Keratinocyte (primary cell): ENCODE data around the gene CTRB1. TPM values are rescaled to one million over a fixed set of nuclear protein-coding genes. Genes with fewer than 3 reads are reported as not detected.

ENCODE experiments used
- DNase-seq: peaks from one replicate; pipeline ENCODE4 v3.0.0-alpha.2; 2011; ENCODE audit warnings: low read depth, missing footprints, low spot score
- FAIRE-seq: peaks from 2 replicates; lab custom pipeline; 2011; peaks lifted over from hg19 to GRCh38; lab: Jason Lieb, UNC
- H2AFZ ChIP-seq: 2 replicates; pipeline ENCODE4 v1.6.0; 2012; ENCODE audit warnings: low read length, control low read depth, inconsistent platforms; ENCODE audit not compliant: control insufficient read depth
- H3K27ac ChIP-seq: 2 replicates; pipeline ENCODE4 v1.5.1; 2011; ENCODE audit warnings: low read length; ENCODE audit not compliant: control insufficient read depth, insufficient read depth
- H3K27me3 ChIP-seq: 3 replicates; pipeline ENCODE4 v1.6.0; 2011; ENCODE audit warnings: low read length; ENCODE audit not compliant: control insufficient read depth, insufficient read depth; ENCODE audit errors: extremely low read depth
- H3K36me3 ChIP-seq, 2 experiments: 2 replicates in 1 of 2; 3 replicates in 1 of 2; pipeline ENCODE4 v1.5.1; 2011; ENCODE audit warnings: low read length in 2 of 2, mild to moderate bottlenecking in 1 of 2; ENCODE audit not compliant: control insufficient read depth in 2 of 2, insufficient read depth in 2 of 2; ENCODE audit errors: extremely low read depth in 1 of 2
- H3K4me1 ChIP-seq: 3 replicates; pipeline ENCODE4 v1.5.1; 2011; ENCODE audit warnings: low read length; ENCODE audit not compliant: control insufficient read depth, insufficient read depth; ENCODE audit errors: extremely low read depth
- H3K4me2 ChIP-seq: 3 replicates; pipeline ENCODE4 v1.6.0; 2011; ENCODE audit warnings: low read depth, low read length; ENCODE audit not compliant: control insufficient read depth, insufficient read depth; ENCODE audit errors: extremely low read depth
- H3K4me3 ChIP-seq, 3 experiments: fragments of 200-600 bp in 1 of 3; sonication (generic) in 1 of 3; 2 replicates in 2 of 3; 3 replicates in 1 of 3; pipeline ENCODE4 v1.5.1; 2011 to 2016; ENCODE audit warnings: low read length in 3 of 3, mild to moderate bottlenecking in 3 of 3, control low read depth in 2 of 3, inconsistent platforms in 1 of 3, low read depth in 1 of 3, mixed read lengths in 1 of 3, mixed run types in 1 of 3, moderate library complexity in 1 of 3; ENCODE audit not compliant: control insufficient read depth in 2 of 3, insufficient read depth in 2 of 3; ENCODE audit errors: extremely low read depth in 1 of 3
- H3K79me2 ChIP-seq: 2 replicates; pipeline ENCODE4 v1.6.0; 2012; ENCODE audit warnings: low read length; ENCODE audit not compliant: control insufficient read depth, insufficient read depth
- H3K9ac ChIP-seq: 3 replicates; pipeline ENCODE4 v1.6.0; 2011; ENCODE audit warnings: low read length; ENCODE audit not compliant: control insufficient read depth, insufficient read depth; ENCODE audit errors: extremely low read depth
- H3K9me1 ChIP-seq: 3 replicates; pipeline ENCODE4 v1.6.0; 2011; ENCODE audit warnings: low read length; ENCODE audit not compliant: control insufficient read depth, insufficient read depth; ENCODE audit errors: extremely low read depth
- H3K9me3 ChIP-seq: 2 replicates; pipeline ENCODE4 v1.5.1; 2012; ENCODE audit warnings: low read depth, low read length; ENCODE audit not compliant: control insufficient read depth
- H4K20me1 ChIP-seq: 3 replicates; pipeline ENCODE4 v1.6.0; 2011; ENCODE audit warnings: low read length; ENCODE audit not compliant: control insufficient read depth, insufficient read depth; ENCODE audit errors: extremely low read depth
- CTCF ChIP-seq, 3 experiments: IDR thresholded peaks in 1 of 3; conservative IDR thresholded peaks in 1 of 3; optimal IDR thresholded peaks in 1 of 3; 2 replicates in 2 of 3; 3 replicates in 1 of 3; pipeline versions ENCODE3 to v1.5.1; 2011; ENCODE audit warnings: low read length in 3 of 3, mild to moderate bottlenecking in 3 of 3, moderate library complexity in 2 of 3, control low read depth in 1 of 3, inconsistent platforms in 1 of 3; ENCODE audit not compliant: insufficient read depth in 2 of 3; ENCODE audit errors: extremely low read depth in 1 of 3
- EZH2 ChIP-seq: IDR thresholded peaks from one replicate; pipeline ENCODE4 v1.6.1; 2012; ENCODE audit warnings: inconsistent platforms, mild to moderate bottlenecking, low read length, moderate library complexity
- dilution Hi-C: fragments of 300-500 bp; cut with MboI; formaldehyde crosslinking; loops from one replicate; pipeline ENCODE4 v1.7.0; 2020; ENCODE audit warnings: low sequenced_read_pairs; ENCODE audit not compliant: extremely low pct_ligation_motif_present
- polyA plus RNA-seq, 5 experiments: library from polyadenylated mRNA; depleted of rRNA in 3 of 5; stranded (reverse) in 3 of 5; stranded (forward) in 1 of 5; unstranded in 1 of 5; fragments of >200 nt; gene quantifications; 1 replicate in 1 of 5; 2 replicates in 3 of 5; 3 replicates in 1 of 5; pipeline versions ENCODE4 v1.2.1 to v1.2.3, GENCODE V29; 2011 to 2012; ENCODE audit warnings: missing spikeins in 2 of 5, low read depth in 1 of 5, low replicate concordance in 1 of 5

CTRB1 gene
- polyA plus RNA-seq, 1 donor (not counting 4 experiments of a cell fraction or from before 2014, with no cell fraction given) = not detected

- H3K4me1 ChIP-seq = peaks cover 73% of the 10 kb centered on the region
- peaks cover 92% of the 10 kb centered on the region for H3K79me2 ChIP-seq
- H3K27ac ChIP-seq = no peak overlapping the region
- H3K9me1 ChIP-seq = peaks cover 5% of the 10 kb centered on the region
- peaks cover 2 to 15% of the 10 kb centered on the region in 2 experiments for H3K36me3 ChIP-seq
- peaks cover 31% of the 10 kb centered on the region for H4K20me1 ChIP-seq
- H3K4me2 ChIP-seq = no peak overlapping the region
- dilution Hi-C loops = no loop called here
- H3K27me3 ChIP-seq = no peaks in the 10 kb centered on the region
- FAIRE-seq = no peak
- no peak for TF ChIP-seq CTCF (optimal IDR thresholded peaks at IDR 0.05 in 1 of 3, IDR thresholded peaks at IDR 0.05 in 1 of 3, conservative IDR thresholded peaks at IDR 0.05 in 1 of 3; ENCODE audit: extremely low read depth in 1 of 3, insufficient read depth in 2 of 3, low read length in 3 of 3)
- no peak for TF ChIP-seq EZH2
- H3K9ac ChIP-seq = peak overlapping the region; percentile 9
- H3K9me3 ChIP-seq = no peaks in the 10 kb centered on the region
- H2AFZ ChIP-seq = no peak overlapping the region
- no peak for DNase-seq
- H3K4me3 ChIP-seq = no peak overlapping the region
Measured at GRCh38 chr16:75252946-75253911, 34.4 kb downstream of the CTRB1 start.

GRCh38 chr16:75254359-75254837 lies 35.6 kb downstream of the CTRB1 start:
- TF ChIP-seq EZH2 = no peak
- no peak for TF ChIP-seq CTCF (optimal IDR thresholded peaks at IDR 0.05 in 1 of 3, IDR thresholded peaks at IDR 0.05 in 1 of 3, conservative IDR thresholded peaks at IDR 0.05 in 1 of 3; ENCODE audit: extremely low read depth in 1 of 3, insufficient read depth in 2 of 3, low read length in 3 of 3)
- Histone ChIP-seq H3K9me1 (peaks cover 7% of the 10 kb centered on the region), H4K20me1 (peaks cover 24% of the 10 kb centered on the region), H3K9me3 (no peaks in the 10 kb centered on the region), H3K4me1 (peaks cover 71% of the 10 kb centered on the region), H3K4me2 (peak overlapping the region; percentile 35), H3K27ac (no peak overlapping the region), H3K4me3 (no peak overlapping the region), H3K79me2 (peaks cover 92% of the 10 kb centered on the region), H3K9ac (peak overlapping the region; percentile 25), H3K36me3 (peaks cover 0 to 6% of the 10 kb centered on the region in 2 experiments), H2AFZ (no peak overlapping the region), H3K27me3 (no peaks in the 10 kb centered on the region)
- DNase-seq = peak; percentile 92
- dilution Hi-C loops = no loop called here
- peak; percentile 74 for FAIRE-seq
